HFF-Myc (cell line): ENCODE measurements around the gene RASL12.

Experiments used
- DNase-seq: peaks from one replicate; pipeline ENCODE4 v3.0.0-alpha.2; 2011; ENCODE audit warnings: low read depth; ENCODE audit errors: extremely low read depth
- H3K4me3 ChIP-seq: replicated peaks from 2 replicates; pipeline ENCODE4 v1.5.1; 2011; ENCODE audit warnings: low read depth, mild to moderate bottlenecking, control low read depth, low read length
- TF ChIP-seq, protein P1 (sequence below): IDR thresholded peaks from 2 replicates; pipeline ENCODE4 v1.5.1; 2012; ENCODE audit warnings: mild to moderate bottlenecking, low read depth, low read length, control low read depth; ENCODE audit errors: missing control alignments

The RASL12 gene

GRCh38 chr15:65059369-65059750 lies 8.4 kb downstream of the RASL12 start:
- DNase-seq, result no peak
- TF ChIP-seq, protein P1, sequence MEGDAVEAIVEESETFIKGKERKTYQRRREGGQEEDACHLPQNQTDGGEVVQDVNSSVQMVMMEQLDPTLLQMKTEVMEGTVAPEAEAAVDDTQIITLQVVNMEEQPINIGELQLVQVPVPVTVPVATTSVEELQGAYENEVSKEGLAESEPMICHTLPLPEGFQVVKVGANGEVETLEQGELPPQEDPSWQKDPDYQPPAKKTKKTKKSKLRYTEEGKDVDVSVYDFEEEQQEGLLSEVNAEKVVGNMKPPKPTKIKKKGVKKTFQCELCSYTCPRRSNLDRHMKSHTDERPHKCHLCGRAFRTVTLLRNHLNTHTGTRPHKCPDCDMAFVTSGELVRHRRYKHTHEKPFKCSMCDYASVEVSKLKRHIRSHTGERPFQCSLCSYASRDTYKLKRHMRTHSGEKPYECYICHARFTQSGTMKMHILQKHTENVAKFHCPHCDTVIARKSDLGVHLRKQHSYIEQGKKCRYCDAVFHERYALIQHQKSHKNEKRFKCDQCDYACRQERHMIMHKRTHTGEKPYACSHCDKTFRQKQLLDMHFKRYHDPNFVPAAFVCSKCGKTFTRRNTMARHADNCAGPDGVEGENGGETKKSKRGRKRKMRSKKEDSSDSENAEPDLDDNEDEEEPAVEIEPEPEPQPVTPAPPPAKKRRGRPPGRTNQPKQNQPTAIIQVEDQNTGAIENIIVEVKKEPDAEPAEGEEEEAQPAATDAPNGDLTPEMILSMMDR, result no peak
- H3K4me3 ChIP-seq, result no peak overlapping the region

- TF ChIP-seq, protein P1, result no peak
- DNase-seq, result no peak
- no peak overlapping the region for H3K4me3 ChIP-seq
These were observed 9.1 kb downstream of the RASL12 start for GRCh38 chr15:65058394-65059368.

GRCh38 chr15:65057549-65057940 lies 10.2 kb downstream of the RASL12 start:
- DNase-seq, result no peak
- TF ChIP-seq, protein P1, result no peak
- no peak overlapping the region for H3K4me3 ChIP-seq

- DNase-seq, result no peak
- no peak overlapping the region for H3K4me3 ChIP-seq
- TF ChIP-seq, protein P1, result no peak
These were observed 10.8 kb downstream of the RASL12 start for GRCh38 chr15:65056868-65057548.

DNA sequence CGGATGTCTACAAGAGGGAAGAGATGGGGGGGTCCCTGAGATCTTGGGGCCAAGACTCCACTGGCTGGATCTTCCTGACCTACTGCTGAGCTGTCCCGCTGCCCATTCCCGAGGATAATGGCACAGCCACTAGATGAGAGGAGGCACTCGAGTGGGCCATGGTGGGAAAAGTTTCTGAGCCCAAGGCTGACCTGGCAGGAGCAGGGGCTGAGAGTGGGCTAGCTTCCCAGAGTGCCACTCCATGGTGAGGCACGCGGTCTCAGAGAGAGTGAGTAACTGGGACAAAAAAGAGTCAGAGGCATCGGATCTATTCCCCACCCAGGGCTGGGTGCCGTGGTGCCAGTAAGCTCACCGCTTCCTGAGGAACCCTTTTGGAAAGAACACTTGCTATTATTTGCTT lies 11.7 kb downstream of the RASL12 start:
- H3K4me3 ChIP-seq, result no peak overlapping the region
- DNase-seq, result no peak
- TF ChIP-seq, protein P1, result no peak

DNA sequence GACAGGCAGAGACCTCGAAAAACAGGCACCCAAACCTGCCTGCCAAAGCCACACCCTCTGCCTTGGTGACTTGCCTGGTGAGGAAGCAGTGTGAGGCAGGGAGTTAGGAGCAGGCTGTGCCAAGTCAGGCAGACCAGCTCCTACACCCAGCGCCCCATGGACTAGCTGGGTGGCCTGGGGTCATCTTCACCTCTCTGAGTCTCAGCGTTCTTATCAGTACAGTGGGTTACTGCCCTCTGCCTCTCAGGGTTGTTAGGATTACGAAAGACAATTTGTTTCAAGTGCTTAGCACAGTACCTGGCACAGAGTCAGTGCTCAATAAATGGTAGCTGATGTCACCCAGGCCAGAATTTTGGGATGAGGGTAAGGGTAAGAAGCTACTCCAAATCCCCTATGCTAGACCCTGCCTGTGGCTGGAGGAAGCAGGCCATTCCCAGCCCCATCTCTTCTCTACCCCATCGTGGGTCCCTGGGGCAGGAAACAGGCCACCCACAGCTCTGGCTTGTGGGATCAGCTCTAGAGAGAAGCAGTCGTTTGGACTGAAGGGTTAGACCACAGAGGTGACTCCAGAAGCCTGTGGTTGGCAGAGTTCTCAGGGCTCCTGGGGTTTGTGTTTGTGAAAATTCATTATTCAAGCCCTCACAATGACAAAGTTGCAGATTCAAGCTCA lies 12.5 kb downstream of the RASL12 start:
- TF ChIP-seq, protein P1, result no peak
- no peak overlapping the region for H3K4me3 ChIP-seq
- no peak for DNase-seq
